ES-I3 (cell line): ENCODE measurements around the gene DRG2.

Experiments
- H3K36me3 ChIP-seq: 2 replicates; pipeline ENCODE4 v1.6.1; 2013; ENCODE audit warnings: mild to moderate bottlenecking, low read length, control low read depth, moderate library complexity; ENCODE audit not compliant: insufficient read depth
- H3K4me1 ChIP-seq: 2 replicates; pipeline ENCODE4 v1.6.1; 2013; ENCODE audit warnings: mild to moderate bottlenecking, control low read depth, low read length; ENCODE audit not compliant: insufficient read depth
- H3K9ac ChIP-seq: 2 replicates; pipeline ENCODE4 v1.6.1; 2013; ENCODE audit warnings: low read depth, mild to moderate bottlenecking, low read length, moderate library complexity
- H3K9me3 ChIP-seq: 2 replicates; pipeline ENCODE4 v1.6.1; 2013; ENCODE audit warnings: mild to moderate bottlenecking, low read length, moderate library complexity; ENCODE audit not compliant: control insufficient read depth, insufficient read depth

Gene DRG2

DNA sequence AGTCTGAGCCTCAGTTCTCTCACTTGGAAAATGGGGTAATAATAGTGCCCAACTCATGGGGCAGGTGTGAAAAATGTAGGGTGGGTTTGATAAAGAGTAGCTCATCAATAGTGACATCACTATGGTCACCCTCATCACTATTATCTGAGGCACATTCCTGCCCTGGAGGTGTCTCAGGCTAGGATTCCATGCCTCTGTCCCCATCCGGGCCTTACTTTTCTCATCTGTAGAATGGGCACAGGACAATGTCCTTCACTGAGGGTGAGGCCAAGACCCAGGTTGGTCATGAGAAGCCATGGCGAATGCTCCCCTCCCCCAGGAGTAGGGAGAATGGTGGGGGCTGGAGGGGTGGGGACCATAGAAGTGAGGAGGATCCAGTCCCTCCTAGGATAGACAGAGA lies 51.3 kb downstream of the DRG2 start:
- H3K9me3 ChIP-seq = no peaks in the 10 kb centered on the region
- no peak overlapping the region for H3K9ac ChIP-seq
- peaks cover 9% of the 10 kb centered on the region; the same call in 1 of the 2 replicates for H3K4me1 ChIP-seq
- no peaks in the 10 kb centered on the region for H3K36me3 ChIP-seq

DNA sequence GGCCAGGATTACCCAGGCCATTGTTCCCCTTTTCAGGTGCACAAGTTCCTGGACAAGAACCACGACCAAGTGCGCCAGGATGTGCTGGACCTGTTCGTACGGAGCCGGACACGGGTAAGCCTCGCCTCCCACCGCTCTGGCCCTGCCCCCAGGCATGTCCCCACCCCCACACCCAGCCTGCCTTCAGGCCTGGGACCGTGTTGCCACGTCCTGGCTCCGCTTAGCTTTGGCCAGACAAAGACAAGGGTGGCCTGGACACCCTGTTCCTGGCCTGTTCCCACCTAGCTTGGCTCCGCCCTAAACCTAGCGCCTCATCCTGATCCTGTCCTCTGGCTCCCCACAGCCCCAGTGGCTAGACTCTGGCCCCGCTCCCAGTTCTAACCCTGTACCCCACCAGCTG lies 51.8 kb downstream of the DRG2 start:
- H3K9ac ChIP-seq = no peak overlapping the region
- H3K36me3 ChIP-seq = no peaks in the 10 kb centered on the region
- H3K9me3 ChIP-seq = no peaks in the 10 kb centered on the region
- peaks cover 9% of the 10 kb centered on the region; the same call in 1 of the 2 replicates for H3K4me1 ChIP-seq

DNA sequence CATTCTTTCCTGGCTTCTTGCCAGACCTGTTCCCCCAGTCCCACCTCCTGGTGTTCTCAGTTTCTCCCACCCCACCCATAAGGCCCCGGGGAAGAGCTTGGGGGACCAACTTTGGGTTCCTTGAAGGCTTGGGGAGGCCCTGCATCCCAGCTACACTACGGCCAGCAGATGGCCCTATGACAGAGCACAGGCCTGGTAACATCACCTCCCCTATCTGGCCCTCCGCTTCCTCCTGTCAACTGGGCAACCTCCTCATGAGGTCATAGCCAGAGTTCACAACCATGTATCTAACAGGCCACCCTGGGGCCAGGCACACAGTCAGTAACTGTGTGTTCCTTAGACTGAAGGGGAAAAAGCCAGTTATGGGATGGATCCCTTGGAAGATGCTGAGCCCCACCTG lies 52.2 kb downstream of the DRG2 start:
- peaks cover 9% of the 10 kb centered on the region; the same call in 1 of the 2 replicates for H3K4me1 ChIP-seq
- no peaks in the 10 kb centered on the region for H3K9me3 ChIP-seq
- H3K36me3 ChIP-seq = no peaks in the 10 kb centered on the region
- no peak overlapping the region for H3K9ac ChIP-seq

DNA sequence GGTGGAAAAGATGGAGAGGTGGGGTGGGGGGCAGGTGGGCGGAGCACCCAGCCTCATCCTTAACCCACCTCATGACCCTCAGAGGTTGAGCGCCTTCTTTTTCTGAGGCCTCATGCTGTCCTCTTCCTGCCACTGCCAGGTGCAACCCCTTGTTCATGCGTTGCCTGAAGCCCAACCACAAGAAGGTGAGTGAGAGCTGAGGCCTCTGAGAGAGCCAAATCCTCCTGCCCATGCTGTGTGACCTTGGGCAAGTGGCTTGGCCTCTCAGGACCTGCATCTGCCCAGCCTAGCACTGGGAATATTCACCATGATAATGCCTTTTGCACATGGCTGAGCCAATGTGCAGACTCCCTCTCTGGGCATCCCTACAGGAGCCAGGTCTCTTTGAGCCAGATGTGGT lies 52.9 kb downstream of the DRG2 start:
- Histone ChIP-seq H3K9ac (no peak overlapping the region), H3K36me3 (no peaks in the 10 kb centered on the region), H3K4me1 (peaks cover 9% of the 10 kb centered on the region; the same call in 1 of the 2 replicates), H3K9me3 (no peaks in the 10 kb centered on the region)

DNA sequence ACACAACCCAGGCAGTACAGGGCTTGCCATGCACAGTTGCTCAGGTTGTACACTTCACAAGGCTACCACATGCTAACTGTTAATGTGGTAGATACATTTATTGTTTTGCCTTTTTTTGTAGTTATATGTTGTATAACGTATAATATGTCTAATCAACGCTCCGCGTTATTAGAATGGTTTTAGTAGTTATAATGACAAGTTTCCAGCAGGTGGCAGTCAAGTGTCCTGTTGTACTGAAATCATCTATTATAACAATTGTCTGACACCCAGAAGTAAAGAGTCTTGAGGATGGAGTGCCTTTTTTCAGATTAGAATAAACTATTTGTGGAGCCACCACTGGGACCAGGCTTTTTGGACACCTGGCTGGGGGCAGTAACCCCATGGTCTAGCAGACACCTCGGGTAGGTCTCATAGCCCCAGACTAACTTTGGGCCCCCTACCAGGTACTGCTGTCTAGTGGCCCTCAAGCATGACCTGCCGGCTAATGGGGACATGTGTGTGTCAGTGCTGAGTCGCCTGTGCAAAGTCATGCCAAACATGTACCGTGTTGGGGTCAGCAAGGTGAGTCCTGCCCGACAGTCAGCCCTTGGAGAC lies 53.6 kb downstream of the DRG2 start:
- no peaks in the 10 kb centered on the region for H3K9me3 ChIP-seq
- no peak overlapping the region for H3K9ac ChIP-seq
- H3K4me1 ChIP-seq = peaks cover 9% of the 10 kb centered on the region; the same call in 1 of the 2 replicates
- no peaks in the 10 kb centered on the region for H3K36me3 ChIP-seq

DNA sequence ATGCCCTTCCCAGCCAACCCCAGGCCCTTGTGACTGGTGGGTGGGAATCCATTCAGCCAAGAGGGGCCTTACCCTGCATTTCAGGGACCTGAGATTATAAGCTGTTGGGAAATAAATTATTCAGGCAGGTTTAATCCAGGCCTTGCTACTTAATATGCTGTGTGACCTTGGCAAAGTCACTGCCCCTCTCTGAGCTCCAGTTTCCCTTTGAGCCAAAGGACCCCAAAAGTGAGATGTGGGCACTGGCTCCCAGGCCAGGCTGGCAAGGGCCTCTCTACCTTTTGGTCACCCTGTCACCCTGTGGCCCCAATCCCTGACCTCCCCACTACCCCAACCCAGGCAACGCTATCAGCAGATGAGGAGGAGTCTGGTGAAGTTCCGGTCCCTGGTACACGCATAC lies 54.7 kb downstream of the DRG2 start:
- Histone ChIP-seq H3K9me3 (no peaks in the 10 kb centered on the region), H3K9ac (no peak overlapping the region), H3K4me1 (peaks cover 9% of the 10 kb centered on the region; the same call in 1 of the 2 replicates), H3K36me3 (no peaks in the 10 kb centered on the region)

DNA sequence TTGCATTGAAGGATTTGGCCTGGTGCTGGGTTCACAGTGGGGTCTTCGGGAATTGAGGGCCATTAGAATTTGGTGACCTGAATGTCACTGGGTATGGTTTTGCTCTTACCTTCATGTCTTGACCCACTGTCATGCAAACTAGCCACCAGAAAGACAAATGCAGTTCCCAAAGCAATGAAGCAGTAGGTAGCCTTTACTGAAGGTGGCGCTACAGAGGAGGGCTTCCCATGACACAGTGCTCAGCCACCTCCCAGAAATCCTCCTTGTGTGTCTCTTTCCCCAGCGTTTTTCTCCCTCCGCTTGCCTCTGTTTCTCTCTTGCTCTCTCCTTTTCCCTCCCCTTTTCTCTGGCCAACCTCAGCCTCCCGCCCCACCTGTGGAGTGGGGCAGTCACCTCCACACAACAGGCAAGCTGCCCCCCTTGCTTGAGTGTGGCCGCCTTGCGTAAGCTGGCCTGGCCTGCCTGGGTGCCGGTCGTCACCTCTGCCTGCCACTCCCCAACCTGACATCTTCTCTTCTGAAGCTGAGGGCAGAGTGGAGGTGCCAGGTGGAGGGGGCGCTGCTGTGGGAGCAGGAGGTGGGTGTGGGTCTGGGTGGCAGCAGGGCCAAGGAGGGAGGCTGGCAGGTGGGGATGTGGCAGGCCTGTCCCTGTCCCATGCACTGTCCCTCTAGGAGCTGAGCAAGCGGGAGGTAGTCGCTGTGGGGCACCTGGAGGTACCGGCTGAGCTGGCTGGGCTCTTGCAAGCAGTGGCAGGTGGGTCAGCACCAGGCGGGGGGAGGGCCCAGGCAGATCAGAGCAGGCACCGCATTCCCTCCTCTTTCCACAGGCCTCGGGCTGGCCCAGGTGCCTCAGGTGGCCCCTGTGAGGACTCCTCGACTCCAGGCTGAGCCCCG lies 55.5 kb downstream of the DRG2 start:
- H3K9me3 ChIP-seq = no peaks in the 10 kb centered on the region
- H3K9ac ChIP-seq = no peak overlapping the region
- no peaks in the 10 kb centered on the region for H3K36me3 ChIP-seq
- peaks cover 9% of the 10 kb centered on the region; the same call in 1 of the 2 replicates for H3K4me1 ChIP-seq

DNA sequence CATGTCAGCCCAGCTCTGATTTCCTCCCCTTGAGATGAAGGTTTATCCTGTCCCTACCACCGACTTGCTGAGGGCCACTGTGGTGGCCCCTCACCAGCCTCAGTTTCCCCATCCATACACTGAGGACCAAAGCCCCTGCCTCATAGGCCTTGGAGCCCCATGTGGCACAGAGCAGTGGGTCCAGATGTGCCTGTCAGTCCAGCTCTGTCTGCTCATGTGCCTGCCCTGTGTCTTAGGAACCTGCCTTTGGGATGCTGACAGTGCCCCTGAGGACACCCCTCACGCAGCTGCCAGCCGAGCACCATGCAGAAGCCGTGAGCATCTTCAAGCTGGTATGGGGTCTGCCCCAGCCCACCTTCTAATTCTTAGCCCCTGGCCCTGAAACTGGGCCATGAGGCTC lies 56.5 kb downstream of the DRG2 start:
- Histone ChIP-seq H3K36me3 (no peaks in the 10 kb centered on the region), H3K4me1 (peaks cover 9% of the 10 kb centered on the region; the same call in 1 of the 2 replicates), H3K9ac (no peak overlapping the region), H3K9me3 (no peaks in the 10 kb centered on the region)

DNA sequence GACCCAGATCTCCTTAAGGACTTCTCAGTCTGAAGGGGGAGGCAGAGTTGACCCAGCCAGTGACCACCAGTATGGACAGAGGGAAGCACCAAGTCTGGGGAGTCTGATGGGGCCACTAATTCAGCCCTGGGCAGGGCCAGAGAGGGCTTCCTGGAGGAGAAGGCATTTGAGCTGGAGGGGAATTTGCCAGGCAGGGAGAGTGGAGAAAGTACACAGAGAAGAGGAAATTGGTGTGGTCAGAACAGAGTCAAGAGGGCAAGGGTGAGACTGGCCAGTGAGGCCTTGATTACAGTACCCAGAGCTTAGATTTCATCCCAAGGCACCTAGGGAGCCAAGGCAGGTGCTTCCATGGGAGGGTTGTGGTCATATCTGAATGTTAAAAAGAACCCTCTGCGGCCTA lies 57.1 kb downstream of the DRG2 start:
- Histone ChIP-seq H3K4me1 (peaks cover 9% of the 10 kb centered on the region; the same call in 1 of the 2 replicates), H3K9ac (no peak overlapping the region), H3K36me3 (no peaks in the 10 kb centered on the region), H3K9me3 (no peaks in the 10 kb centered on the region)

DNA sequence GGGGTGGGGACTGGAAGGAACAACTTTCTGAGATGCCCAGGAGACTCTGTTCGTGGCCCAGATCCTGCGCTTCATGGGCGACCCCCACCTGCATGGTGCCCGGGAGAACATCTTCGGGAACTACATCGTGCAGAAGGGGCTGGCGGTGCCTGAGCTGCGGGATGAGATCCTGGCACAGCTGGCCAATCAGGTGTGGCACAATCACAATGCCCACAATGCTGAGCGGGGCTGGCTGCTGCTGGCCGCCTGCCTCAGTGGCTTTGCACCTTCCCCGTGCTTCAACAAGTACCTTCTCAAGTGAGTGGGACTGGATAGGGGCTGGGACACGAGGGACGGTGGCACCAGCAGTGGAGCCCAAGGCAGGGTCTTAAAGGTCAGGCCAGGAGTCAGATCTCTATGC lies 58.1 kb downstream of the DRG2 start:
- Histone ChIP-seq H3K9me3 (no peaks in the 10 kb centered on the region), H3K36me3 (no peaks in the 10 kb centered on the region), H3K9ac (no peak overlapping the region), H3K4me1 (peaks cover 9% of the 10 kb centered on the region; the same call in 1 of the 2 replicates)

DNA sequence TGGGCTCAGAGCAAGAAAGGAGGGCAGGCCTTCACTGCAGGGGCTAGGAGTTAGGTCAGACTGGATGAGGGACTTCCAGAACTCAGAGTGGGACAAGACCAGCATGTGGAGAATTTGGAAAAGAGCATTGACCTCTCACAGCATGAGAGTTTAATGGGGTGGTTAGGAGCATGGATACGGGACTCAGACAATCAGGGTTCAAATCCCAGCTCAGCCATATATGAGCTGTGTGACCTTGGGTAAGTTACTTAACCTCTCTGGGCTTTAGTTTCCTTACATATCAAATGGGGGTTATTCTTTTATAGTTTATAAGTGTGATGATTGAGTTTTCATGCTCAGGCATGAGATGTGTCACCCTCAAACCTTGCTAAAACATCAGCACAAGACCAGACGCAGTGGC lies 58.5 kb downstream of the DRG2 start:
- Histone ChIP-seq H3K4me1 (peaks cover 9% of the 10 kb centered on the region; the same call in 1 of the 2 replicates), H3K9me3 (no peaks in the 10 kb centered on the region), H3K9ac (no peak overlapping the region), H3K36me3 (no peaks in the 10 kb centered on the region)

DNA sequence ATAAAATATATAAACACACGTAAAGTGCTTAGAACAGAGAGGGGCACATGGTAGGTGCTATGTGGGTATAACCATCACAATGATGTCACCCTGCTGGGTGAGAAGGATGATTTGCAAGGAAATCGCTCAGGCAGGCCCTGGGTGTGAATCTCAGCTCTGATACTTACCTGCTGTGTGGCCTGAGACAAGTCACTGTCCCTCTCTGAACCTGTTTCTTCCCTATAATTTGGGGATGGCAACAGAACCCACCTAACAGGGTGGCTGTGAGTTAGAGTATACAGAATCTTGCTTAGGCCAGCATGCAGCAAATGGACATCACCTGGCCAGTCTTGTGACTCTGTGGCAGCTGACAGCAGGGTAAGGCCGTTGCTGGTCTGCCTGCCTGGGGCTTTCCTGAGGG lies 59.2 kb downstream of the DRG2 start:
- no peaks in the 10 kb centered on the region for H3K36me3 ChIP-seq

DNA sequence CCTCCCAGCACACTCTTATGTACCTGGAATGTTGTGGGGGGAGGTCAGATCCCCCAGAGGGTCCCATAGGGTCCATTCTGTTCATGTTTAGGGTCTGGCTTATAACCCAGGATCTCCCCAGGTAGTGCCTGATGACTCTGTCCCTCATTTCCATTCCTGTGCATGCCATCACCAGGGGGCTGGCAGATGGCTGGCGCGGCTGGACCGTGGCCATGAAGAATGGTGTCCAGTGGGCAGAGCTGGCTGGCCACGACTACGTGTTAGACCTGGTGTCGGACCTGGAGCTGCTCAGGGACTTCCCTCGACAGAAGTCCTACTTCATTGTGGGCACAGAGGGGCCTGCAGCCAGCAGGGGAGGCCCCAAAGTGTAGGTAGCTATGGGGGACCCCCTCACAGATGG lies 60.8 kb downstream of the DRG2 start:
- H3K9ac ChIP-seq = no peak overlapping the region
- H3K9me3 ChIP-seq = no peaks in the 10 kb centered on the region
- no peaks in the 10 kb centered on the region for H3K36me3 ChIP-seq
- H3K4me1 ChIP-seq = peaks cover 6% of the 10 kb centered on the region; the same call in 1 of the 2 replicates

More for the DNA sequence above, 59.2 kb downstream of the DRG2 start:
- peaks cover 9% of the 10 kb centered on the region; the same call in 1 of the 2 replicates for H3K4me1 ChIP-seq
- no peak overlapping the region; the same call in 1 of the 2 replicates for H3K9ac ChIP-seq
- H3K9me3 ChIP-seq = no peaks in the 10 kb centered on the region

DNA sequence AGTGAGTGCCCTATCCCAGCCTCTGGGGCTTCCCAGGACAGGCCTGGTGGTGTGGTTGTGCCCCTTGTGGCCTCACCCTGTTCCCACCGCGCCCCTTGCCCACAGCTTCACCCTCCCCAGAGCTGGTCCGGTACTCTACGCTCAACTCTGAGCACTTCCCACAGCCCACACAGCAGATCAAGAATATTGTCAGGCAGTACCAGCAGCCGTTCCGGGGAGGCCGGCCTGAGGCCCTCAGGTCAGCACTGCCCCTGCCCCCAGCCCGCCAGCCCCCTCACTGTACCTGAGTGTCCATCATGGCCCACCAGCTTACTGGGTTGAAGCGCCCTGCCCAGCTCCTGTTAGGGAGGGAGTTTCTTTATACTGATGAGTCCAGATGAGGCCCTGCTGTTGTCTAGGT lies 63.5 kb downstream of the DRG2 start:
- H3K4me1 ChIP-seq = peaks cover 7% of the 10 kb centered on the region; the same call in 1 of the 2 replicates
- no peaks in the 10 kb centered on the region for H3K9me3 ChIP-seq
- no peak overlapping the region for H3K9ac ChIP-seq
- H3K36me3 ChIP-seq = no peaks in the 10 kb centered on the region

DNA sequence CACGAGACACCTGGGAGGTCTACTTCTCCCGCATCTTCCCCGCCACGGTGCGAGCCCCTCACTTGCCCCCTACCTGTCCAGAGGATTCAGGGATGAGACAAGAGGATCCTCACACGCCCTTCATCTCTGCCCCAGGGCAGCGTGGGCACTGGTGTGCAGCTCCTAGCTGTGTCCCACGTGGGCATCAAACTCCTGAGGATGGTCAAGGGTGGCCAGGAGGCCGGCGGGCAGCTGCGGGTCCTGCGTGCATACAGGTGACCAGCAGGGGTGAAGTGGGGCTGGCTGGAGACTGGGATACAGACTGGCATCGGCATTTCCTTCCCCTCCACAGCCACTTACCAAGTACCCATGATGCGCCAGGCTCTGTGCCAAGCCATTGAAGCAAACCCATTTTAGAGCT lies 67.4 kb downstream of the DRG2 start:
- H3K9ac ChIP-seq = no peak overlapping the region
- no peaks in the 10 kb centered on the region for H3K36me3 ChIP-seq
- H3K9me3 ChIP-seq = no peaks in the 10 kb centered on the region
- H3K4me1 ChIP-seq = peaks cover 7% of the 10 kb centered on the region; the same call in 1 of the 2 replicates
